Astrocyte (in vitro differentiated cells and primary cell): ENCODE results near the gene TMEM161A. TPM values are rescaled to one million over a fixed set of nuclear protein-coding genes. Genes with fewer than 3 reads are reported as not detected.

Source experiments
- DNase-seq: peaks from one replicate; pipeline ENCODE4 v3.0.0-alpha.2; 2010; ENCODE audit warnings: low read depth
- FAIRE-seq: peaks from 2 replicates; lab custom pipeline; 2011; peaks lifted over from hg19 to GRCh38; lab: Jason Lieb, UNC
- H2AFZ ChIP-seq: 2 replicates; pipeline ENCODE4 v1.6.0; 2012; ENCODE audit warnings: low read depth, low read length, inconsistent platforms
- H3K27ac ChIP-seq: 2 replicates; pipeline ENCODE4 v1.5.1; 2011; ENCODE audit warnings: low read depth, low read length, inconsistent platforms
- H3K27me3 ChIP-seq: 2 replicates; pipeline ENCODE4 v1.6.0; 2011; ENCODE audit warnings: low read length, inconsistent platforms; ENCODE audit not compliant: insufficient read depth
- H3K36me3 ChIP-seq: 2 replicates; pipeline ENCODE4 v1.5.1; 2011; ENCODE audit warnings: low read length, inconsistent platforms; ENCODE audit not compliant: insufficient read depth
- H3K4me1 ChIP-seq: 2 replicates; pipeline ENCODE4 v1.5.1; 2011; ENCODE audit warnings: low read length, inconsistent platforms; ENCODE audit not compliant: insufficient read depth
- H3K4me2 ChIP-seq: 2 replicates; pipeline ENCODE4 v1.6.0; 2012; ENCODE audit warnings: low read length, inconsistent platforms
- H3K4me3 ChIP-seq: 2 replicates; pipeline ENCODE4 v1.5.1; 2011; ENCODE audit warnings: low read depth, mild to moderate bottlenecking, low read length, inconsistent platforms; ENCODE audit not compliant: insufficient read depth
- H3K79me2 ChIP-seq: 2 replicates; pipeline ENCODE4 v1.6.0; 2012; ENCODE audit warnings: mild to moderate bottlenecking, low read length, inconsistent platforms; ENCODE audit not compliant: insufficient read depth
- H3K9ac ChIP-seq: 2 replicates; pipeline ENCODE4 v1.6.0; 2012; ENCODE audit warnings: mild to moderate bottlenecking, low read length, inconsistent platforms
- H3K9me3 ChIP-seq: 2 replicates; pipeline ENCODE4 v1.5.1; 2012; ENCODE audit warnings: low read depth, mild to moderate bottlenecking, low read length, inconsistent platforms; ENCODE audit not compliant: insufficient read depth
- H4K20me1 ChIP-seq: 2 replicates; pipeline ENCODE4 v1.6.0; 2012; ENCODE audit warnings: low read length, inconsistent platforms; ENCODE audit not compliant: insufficient read depth
- H3K27ac Mint-ChIP-seq: one replicate; pipeline ENCODE4 v1.8.0; 2021; ENCODE audit warnings: mild to moderate bottlenecking, mixed read lengths; ENCODE audit not compliant: unreplicated experiment
- H3K27me3 Mint-ChIP-seq: one replicate; pipeline ENCODE4 v1.8.0; 2021; ENCODE audit warnings: low read depth, mixed read lengths; ENCODE audit not compliant: unreplicated experiment
- H3K36me3 Mint-ChIP-seq: one replicate; pipeline ENCODE4 v1.8.0; 2021; ENCODE audit warnings: low read depth, mixed read lengths; ENCODE audit not compliant: unreplicated experiment
- H3K4me1 Mint-ChIP-seq: one replicate; pipeline ENCODE4 v1.8.0; 2021; ENCODE audit warnings: low read depth, mixed read lengths; ENCODE audit not compliant: unreplicated experiment
- H3K4me3 Mint-ChIP-seq: one replicate; pipeline ENCODE4 v1.8.0; 2021; ENCODE audit warnings: mild to moderate bottlenecking, moderate library complexity, mixed read lengths; ENCODE audit not compliant: unreplicated experiment
- H3K9me3 Mint-ChIP-seq: one replicate; pipeline ENCODE4 v1.8.0; 2021; ENCODE audit warnings: mild to moderate bottlenecking, mixed read lengths; ENCODE audit not compliant: unreplicated experiment
- CTCF ChIP-seq: IDR thresholded peaks from 2 replicates; pipeline ENCODE4 v1.5.1; 2011; ENCODE audit warnings: low read depth, mild to moderate bottlenecking, inconsistent platforms, low read length, moderate library complexity; ENCODE audit not compliant: insufficient read depth
- EZH2 ChIP-seq: IDR thresholded peaks from 2 replicates; pipeline ENCODE4 v1.6.1; 2012; ENCODE audit warnings: mild to moderate bottlenecking, low read length, inconsistent platforms; ENCODE audit not compliant: insufficient read depth
- total RNA-seq: library from RNA; stranded (reverse); gene quantifications from 2 replicates; pipeline ENCODE4 v1.2.1, GENCODE V29; 2021

TMEM161A gene
- total RNA-seq, 1 donor from 2014 or later = 27.2 TPM

GRCh38 chr19:19155495-19156219 lies 17.4 kb upstream of the TMEM161A start:
- H3K9ac ChIP-seq = no peak overlapping the region
- H3K36me3 ChIP-seq = no peaks in the 10 kb centered on the region
- no peaks in the 10 kb centered on the region for H3K4me1 Mint-ChIP-seq
- H3K4me2 ChIP-seq = no peak overlapping the region
- H3K4me3 ChIP-seq = no peak overlapping the region
- no peaks in the 10 kb centered on the region for H3K9me3 ChIP-seq
- H3K36me3 Mint-ChIP-seq = peaks cover 11% of the 10 kb centered on the region
- H3K27ac Mint-ChIP-seq = no peak overlapping the region
- no peaks in the 10 kb centered on the region for H4K20me1 ChIP-seq
- H3K4me1 ChIP-seq = no peaks in the 10 kb centered on the region
- H3K79me2 ChIP-seq = no peaks in the 10 kb centered on the region
- no peak overlapping the region for H3K4me3 Mint-ChIP-seq
- TF ChIP-seq CTCF (no peak), EZH2 (no peak)
- no peak overlapping the region for H2AFZ ChIP-seq
- H3K27me3 Mint-ChIP-seq = peaks cover 22% of the 10 kb centered on the region
- DNase-seq (no peak), FAIRE-seq (no peak)
- no peaks in the 10 kb centered on the region for H3K27me3 ChIP-seq
- no peak overlapping the region for H3K27ac ChIP-seq
- H3K9me3 Mint-ChIP-seq = peaks cover 8% of the 10 kb centered on the region

- H3K27me3 Mint-ChIP-seq = peaks cover 22% of the 10 kb centered on the region
- no peak overlapping the region for H3K4me3 Mint-ChIP-seq
- Histone ChIP-seq H3K36me3 (no peaks in the 10 kb centered on the region), H3K9me3 (no peaks in the 10 kb centered on the region), H3K79me2 (no peaks in the 10 kb centered on the region), H3K9ac (no peak overlapping the region), H3K4me3 (no peak overlapping the region), H3K4me1 (no peaks in the 10 kb centered on the region), H4K20me1 (no peaks in the 10 kb centered on the region), H2AFZ (no peak overlapping the region), H3K27ac (no peak overlapping the region), H3K4me2 (no peak overlapping the region), H3K27me3 (no peaks in the 10 kb centered on the region)
- FAIRE-seq (no peak), DNase-seq (no peak)
- H3K36me3 Mint-ChIP-seq = peaks cover 11% of the 10 kb centered on the region
- H3K27ac Mint-ChIP-seq = no peak overlapping the region
- H3K4me1 Mint-ChIP-seq = no peaks in the 10 kb centered on the region
- no peak for TF ChIP-seq CTCF
- TF ChIP-seq EZH2 = no peak
- H3K9me3 Mint-ChIP-seq = peaks cover 8% of the 10 kb centered on the region
Measured at GRCh38 chr19:19154768-19155494, 16.7 kb upstream of the TMEM161A start.
